Activated CD4-positive, alpha-beta T cell treated with anti-CD3 and anti-CD28 coated beads, Interleukin-2, amount 50 U/mL, for 4 hours (primary cell): ENCODE results near the gene SHROOM3.

Source experiments
- DNase-seq, 2 experiments: peaks; one replicate each; pipeline ENCODE4 v3.0.0-alpha.2; 2020

SHROOM3 gene

DNA sequence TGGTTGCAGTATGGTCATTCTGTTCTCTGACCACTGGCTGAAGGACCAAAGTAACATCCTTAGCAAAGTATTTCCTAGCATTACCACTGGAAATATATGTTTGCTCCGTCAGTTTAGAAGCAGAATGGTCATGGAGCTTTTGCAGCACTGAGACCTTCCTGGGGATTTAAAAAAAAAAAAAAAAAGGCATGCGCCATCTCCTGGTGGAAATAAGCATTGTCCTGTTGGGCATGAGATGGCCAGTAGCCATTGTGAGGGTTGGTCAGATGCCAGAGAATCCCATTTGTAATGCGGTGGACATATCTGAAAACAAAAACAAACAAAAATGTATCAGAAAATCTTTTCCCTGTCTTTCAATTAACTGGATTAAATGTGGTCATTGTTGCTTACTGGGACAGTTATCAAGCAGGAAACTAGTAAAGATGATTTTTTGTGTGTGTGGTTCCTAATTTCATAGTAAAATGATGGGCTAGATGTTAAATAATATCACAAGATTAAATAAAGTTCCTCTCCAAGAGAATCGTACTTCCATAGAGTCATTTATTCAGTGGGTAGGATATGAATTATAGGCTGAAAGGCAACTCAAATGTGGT lies 323.4 kb downstream of the SHROOM3 start:
- no peak for DNase-seq

DNA sequence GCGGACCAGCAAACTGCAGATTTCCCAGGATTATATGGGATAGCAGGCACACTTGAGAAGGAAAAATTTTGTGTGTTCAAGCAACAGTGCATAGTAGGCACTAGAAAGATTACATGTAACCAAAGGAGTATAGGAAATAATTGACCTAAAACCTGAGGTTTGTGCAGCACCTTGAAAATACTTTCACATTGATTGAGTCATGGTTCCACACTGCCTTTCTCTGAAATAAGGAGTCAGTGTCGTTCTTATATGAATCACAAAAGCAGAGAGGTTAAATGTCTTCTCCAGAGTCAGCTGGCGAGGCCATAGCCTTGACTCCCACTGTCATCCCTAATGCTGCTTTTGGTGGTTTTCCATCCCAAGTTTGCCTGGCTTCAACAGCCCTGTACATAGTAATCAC lies 324.0 kb downstream of the SHROOM3 start:
- DNase-seq = no peak

DNA sequence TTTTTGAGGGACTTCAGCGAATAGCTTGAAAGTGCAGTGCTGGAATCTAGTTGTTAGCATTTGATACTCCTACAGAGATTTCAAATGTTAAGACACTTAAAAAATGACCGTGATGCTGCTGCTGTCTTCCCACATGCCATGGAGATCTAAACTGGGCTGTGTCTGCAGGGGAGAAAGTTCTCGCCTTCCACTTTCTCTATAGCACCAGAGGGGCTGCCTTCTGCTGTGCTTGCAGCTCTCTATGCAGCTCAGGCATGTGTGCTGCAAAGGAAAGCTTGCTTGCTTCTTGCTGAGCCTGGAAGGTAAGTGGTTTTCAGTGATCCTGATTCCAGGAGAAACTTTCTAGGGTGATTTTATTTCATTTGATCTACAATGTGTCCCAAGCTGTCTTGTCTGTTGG lies 325.2 kb downstream of the SHROOM3 start:
- DNase-seq = no peak

DNA sequence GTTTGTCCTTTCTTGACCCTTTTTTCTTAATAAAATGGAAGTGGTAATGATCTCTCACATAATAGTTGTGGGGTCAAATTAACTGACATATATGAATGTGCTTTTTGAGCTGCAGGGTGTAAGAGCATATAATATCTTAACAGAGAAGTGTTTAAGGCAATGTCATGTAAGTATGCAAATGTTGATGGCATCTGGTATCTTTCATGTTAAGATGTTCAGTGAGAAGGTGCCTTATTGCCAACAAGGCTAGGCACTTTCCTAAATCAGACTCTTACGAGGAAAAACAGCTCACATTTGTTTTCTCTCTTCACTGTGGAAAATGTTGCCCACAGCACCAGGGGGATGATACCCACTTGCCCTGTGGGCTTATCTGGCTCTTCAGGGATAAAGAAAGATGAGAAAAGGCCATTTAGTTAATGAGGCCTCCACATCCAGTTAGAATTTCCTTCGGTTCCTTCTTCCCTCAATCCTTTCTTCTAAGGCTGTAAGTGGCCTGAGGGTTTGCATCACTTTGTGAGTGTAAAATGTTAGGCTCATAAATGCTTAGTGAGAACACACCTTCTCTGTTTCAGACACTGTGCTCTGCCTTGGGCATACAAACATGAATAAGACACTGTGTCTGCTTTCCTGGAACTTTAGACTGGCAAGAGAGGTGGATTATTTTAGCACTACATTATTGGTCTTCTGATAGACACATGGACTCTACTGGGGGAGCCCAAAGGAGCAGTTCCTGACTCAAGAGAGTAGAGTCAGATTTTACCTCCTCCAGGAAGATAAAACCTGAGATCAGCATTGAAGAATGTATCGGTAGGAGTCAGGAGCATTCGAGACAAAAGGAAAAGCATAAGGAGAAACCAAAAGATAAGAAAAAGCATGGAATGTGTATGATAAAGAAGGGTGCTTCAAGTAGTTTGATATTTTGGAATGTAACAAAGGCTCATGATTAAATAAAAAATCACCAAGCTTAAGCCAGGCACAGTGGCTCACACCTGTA lies 327.4 kb downstream of the SHROOM3 start:
- DNase-seq = no peak

DNA sequence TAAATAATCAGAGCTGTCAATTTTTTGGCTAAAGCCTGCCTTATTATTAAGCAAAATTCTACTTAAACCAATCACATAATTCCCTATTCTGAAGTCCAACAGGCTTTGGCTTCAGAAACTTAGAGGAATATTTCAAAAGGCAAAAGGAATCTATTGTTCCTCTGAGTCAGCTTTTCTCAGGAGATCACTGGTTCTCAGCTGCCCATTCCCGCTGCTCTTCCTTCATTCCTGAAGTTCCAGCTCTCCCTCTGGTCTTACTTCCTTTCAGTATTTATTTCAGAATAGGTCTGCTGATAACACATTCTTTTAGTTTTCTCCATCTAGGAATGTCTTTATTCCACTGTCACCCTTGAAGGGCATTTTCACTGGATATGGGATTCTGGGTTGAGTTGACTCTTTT lies 329.2 kb downstream of the SHROOM3 start:
- DNase-seq = no peak

DNA sequence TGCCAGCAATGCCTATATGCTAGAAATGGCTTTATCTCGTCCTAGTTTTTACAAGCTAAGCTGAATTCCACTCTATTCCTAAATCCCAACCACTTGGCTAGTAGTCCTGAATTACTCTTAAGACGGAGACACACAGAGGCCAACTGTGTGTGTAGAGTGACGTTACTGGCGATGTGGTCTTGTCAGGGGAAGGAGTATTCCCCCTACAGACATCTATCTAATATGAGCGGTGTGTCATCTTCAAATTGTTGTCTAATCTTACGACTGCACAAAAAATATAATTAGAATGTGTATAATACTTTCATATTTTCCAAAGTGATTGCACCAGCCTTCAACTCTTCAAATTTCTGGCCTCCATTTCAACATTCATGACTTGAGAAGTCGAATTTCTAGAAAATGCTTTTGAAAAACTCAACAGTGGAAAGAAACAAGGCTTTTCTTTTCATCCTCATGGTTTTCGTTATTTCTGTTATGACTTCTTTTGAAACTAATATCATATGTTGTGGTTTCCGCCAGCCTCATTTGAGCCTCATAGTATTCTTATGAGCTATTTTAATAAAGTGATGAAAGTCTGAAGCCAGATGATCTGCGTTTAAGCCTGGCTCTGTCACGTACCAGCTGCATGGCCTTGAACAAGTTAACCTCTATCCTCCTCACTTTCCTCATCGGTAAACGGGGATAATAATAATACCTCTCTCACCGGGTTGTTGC lies 330.6 kb downstream of the SHROOM3 start:
- DNase-seq = no peak

DNA sequence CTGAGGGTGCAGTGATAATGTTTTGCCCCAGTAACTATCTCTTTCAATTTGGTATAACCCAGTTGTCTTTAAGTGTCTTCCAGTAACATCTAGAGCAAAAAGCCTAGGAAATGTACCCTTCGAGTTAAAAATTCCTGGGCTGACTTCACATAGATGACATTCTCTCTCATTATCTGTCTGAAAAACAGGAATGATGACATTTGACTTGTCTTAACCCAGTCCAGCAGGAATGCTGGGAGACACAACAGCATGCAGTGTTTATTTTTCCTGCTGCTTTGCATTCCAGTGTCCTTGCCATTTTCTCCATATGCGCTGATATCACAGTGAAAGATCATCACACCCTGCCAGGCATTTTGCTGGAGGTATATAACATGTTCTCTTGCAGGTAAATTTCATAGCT lies 333.0 kb downstream of the SHROOM3 start:
- no peak for DNase-seq

DNA sequence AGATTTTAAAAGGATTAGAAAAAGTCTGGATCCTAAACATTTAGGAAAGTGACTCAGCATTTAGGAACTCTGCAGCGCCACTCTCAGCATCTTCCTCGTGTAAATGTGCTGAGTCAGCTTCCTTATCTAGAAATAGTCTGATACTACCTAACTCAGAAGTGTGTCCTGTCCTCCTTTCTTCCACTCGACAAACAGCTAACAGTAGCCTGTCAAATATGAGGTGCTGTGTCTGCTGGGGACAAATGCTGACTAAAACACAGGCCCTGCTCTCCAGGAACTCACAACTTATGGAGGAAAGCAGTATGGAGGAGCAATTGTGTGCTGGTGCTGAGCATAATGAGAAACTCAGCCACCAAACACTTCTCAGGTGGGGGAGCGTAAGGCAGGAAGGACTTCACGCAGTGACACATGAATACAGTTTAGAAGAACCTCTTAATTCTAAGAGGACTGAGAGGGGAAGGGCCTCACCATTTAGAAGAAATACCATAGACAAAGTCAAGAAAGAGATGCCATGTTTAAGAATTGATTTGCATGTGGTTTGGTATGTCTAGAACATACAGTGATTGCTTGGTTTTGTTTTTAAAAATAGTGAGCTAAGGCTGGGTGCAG lies 337.6 kb downstream of the SHROOM3 start:
- no peak for DNase-seq

DNA sequence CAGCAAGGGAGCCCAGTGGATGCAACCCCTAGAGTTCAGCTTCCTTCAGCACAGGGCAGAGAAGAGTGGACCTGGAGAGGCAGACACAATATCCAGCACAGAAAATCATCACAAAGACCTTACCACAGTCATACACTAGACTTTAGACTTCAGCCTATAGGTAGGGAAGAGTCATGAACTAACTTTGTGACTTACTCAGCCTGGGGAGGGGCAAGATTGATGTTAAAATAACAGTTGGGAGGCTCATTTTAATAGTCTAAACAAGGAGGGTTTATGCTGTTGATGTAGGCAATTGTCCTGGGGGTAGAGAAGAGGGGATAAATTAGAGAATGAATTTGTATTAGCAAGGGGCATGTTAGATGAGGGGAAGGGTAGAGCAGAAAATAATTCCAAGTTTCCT lies 338.7 kb downstream of the SHROOM3 start:
- no peak for DNase-seq

DNA sequence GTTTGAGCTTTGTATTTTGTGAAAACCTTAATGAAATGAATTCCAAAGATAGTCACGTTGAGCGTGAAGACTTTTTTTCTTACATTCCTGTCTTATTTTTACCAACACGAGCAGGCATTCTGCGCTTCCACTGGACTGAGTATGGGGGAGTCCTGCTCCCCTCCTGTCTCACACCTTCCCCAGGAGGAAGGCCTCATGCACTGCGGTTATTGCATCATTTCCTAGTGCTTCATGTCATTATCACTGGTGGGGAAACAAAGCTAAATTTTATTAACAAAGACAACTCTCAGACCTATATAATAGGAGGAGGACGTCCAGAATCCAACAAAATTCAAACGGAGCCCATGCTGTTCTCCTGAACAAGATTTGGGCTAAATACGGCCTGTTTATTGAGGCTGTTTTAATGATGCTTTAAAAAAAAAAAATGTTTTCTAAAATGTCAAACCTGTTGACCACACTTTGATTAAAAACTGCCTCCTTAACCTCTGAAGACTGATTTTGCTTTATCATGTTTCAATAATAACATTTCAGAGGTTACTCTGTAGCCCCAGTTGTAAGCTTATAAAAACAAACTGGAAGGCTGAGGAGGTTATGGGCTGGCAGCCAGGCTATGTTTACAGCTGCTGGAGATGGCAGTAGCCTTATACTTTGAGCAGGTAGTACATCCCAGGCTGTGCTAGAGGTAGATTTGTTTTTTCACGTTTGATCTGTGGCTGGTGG lies 344.9 kb downstream of the SHROOM3 start:
- DNase-seq = no peak

DNA sequence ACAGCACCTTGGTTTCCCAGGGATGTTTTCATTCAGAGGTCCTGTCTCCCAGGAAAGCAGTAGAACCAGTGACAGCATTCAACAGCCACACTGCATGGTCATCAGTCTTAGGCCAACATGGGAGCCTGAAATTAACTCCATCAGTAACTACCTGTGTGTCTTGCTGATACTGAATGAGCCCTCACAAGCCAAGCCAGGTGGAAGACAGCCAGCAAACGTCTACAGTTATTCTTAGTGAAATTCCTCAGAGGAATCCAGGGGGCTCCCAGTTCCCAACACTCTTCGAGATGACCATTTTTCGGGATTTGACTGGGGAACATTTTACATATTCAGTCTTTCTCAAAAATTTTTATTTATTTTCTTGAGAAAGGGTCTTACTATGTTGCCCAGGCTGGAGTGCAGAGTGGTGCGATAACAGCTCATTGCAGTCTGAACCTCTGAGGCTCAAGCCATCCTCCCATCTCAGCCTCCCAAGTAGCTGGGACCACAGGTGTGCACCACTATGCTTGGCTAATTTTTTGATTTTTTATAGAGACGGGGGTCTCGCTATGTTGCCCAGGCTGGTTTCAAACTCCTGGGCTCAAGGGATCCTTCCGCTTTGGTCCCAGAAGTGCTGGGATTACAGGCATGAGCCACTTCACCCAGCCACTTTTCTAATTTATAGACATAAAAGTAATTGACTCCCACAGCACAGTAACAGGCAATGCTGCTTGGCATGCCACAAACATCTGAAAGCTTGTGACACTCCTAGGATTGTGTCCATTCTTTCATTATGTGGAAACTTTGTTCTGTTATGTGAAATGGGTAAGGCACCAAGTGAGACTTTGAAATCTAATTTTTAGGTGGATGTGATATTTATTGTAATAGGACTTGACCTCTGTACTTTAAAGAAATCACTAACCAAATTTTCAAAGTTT lies 346.0 kb downstream of the SHROOM3 start:
- no peak for DNase-seq

DNA sequence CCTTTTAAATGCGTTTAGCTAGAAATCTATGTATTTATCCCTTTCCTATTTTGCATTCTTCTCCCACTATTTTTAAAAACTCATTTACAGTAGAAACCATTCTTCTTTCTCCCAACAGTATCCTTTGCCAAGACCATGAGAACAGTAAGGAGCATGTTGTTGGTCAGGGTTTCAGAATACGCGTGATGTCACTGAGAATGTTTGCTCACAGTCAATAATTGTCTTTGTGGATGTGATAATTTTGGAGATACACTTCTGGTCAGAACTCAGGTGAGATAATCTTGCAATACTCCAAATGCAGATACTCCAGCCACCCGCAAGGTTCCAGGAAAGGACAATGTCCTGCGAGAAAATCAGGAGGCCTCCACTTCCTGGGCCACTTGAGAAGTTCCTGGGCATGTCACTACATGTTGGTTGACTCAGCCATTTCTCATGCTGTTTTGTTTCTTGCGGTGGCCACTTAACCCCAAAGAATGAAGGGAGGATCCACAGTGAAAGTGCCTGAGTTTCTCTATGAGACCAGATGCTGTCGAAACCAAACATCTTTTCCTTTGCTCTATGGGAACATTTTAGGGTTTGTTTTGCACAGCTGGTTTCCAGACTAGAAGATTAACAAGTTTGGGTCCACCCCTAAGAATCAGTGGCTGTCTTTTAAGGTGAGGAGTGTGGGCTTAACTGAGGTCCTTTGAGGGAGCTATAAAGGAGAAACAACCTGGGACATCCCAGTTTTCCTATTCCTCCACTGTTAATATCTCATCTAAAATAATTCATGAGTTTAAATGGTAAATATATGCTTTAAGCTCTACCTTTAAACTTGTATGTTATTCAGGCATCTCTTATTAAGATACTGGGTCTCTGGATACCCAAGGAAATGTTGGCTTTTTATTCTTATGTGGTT lies 346.9 kb downstream of the SHROOM3 start:
- no peak for DNase-seq

DNA sequence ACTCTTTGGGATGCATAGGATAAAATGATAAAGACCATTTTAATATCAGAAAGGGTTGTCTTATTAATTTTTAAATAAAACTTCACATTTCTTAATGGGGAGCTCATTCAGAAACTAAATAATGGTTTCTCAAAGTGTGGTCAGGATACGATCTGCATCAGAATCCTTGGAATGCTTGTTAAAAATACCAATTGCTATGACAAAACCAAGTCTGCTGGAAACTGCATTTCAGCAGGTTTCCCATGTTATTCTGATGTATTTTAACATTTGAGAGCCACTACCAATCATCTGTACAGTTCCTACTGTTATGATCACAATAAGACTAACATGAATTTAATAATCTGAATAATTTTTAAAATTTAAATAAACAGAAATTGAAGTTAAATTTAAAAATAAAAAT lies 347.8 kb downstream of the SHROOM3 start:
- DNase-seq = no peak

DNA sequence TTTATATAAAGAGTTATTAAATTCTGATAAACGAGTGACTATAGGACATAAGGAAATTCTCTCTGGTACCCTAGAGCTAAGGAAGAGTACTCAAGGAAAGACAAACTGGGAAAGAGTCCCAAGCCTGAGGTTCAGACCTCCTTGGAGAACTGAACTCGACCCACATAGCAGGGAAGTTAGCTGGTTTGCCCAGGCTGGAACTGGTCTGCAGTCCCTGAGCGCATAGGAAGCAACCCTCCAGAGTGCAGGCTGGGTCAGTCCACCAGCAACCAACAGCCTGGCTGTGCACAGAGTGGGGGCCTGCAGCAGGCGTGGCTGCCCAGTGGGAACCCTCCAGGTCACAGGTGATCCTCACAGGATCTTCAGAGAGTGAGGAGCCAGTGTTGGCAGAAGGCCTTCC lies 348.8 kb downstream of the SHROOM3 start:
- DNase-seq = no peak

DNA sequence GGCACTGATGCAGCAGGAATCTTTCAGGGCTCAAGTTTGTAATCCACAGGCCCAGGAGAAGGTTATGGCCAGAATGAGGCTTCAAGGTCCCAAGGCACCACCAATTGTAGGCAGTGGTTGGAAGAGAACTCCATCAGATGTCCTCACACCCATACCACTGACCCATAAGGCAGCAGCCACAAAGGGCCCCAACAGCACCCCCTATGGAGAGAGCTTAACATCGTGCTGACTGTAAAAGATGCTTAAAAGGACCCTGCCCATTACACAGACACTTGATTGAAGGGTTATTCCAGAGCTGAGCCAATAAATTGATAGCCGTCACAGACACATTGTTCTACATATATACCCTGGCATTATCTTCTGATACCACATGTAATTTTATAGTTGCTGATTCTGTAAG lies 349.2 kb downstream of the SHROOM3 start:
- no peak for DNase-seq

DNA sequence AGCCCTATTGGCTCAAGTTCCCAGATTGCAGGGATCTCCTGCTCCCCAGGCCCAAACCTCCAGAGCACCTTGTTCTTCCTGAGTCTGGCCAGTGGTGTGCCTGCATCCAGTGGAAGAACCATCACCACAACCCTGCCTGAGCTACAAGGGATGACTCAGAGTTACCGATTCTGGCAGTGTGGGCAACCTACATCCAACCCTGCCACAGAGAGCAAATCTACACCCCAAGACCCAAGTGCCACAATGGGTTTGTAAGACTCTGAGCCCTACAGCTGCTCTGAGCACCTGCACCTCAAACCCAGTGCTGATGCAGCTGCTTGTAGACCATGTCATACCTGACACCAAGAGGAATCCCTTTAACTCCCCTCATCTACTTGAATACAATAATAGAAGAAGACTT lies 352.9 kb downstream of the SHROOM3 start:
- no peak for DNase-seq

DNA sequence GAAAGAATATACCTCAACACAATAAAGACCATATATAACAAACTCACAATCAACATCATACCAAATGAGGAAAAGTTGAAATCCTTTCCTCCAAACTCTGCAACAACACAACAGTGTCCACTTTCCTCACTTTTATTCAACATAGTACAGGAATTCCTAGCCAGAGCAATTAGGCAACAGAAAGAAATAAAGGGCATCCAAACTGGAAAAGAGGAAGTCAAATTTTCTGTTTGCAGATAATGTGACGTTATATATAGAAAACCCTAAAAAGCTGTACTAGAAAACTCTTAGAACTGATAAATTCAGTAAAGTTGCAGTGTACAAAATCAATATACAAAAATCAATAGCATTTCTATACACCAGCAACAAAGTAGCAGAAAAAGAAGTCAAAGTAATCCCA lies 355.3 kb downstream of the SHROOM3 start:
- DNase-seq = no peak

DNA sequence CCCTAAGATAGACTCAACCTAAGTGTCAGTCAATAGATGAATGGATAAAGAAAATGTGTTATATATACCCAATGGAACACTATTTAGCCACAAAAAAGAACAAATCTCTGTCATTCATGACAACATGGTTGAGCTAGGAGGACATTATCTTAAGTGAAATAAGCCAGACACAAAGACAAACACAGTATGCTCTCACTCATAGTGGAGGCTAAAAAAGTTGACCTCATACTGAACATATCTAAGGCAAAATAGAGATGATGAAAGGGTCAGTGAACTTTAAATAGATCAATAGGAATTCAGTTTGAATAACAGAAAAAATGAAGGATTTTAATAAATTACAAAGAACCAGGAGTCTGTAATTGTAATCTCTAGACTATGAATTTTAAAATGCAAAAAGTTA lies 356.4 kb downstream of the SHROOM3 start:
- DNase-seq = no peak

DNA sequence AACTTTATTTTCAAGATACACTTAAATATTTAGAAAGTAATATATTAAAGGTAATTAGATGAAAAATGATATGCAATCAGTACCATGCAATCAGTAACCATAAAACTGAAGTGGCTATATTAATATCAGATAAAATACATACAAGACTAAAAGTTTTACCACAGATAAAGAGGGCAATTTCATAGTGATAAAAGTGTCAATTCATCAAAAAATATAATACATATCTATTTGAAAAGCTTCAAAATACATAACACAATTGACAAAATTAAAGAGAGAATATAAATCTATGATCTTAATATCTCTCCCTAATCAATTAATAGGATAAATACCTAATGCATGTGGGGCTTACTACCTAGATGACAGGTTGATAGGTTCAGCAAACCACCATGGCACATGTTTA lies 357.4 kb downstream of the SHROOM3 start:
- no peak for DNase-seq

DNA sequence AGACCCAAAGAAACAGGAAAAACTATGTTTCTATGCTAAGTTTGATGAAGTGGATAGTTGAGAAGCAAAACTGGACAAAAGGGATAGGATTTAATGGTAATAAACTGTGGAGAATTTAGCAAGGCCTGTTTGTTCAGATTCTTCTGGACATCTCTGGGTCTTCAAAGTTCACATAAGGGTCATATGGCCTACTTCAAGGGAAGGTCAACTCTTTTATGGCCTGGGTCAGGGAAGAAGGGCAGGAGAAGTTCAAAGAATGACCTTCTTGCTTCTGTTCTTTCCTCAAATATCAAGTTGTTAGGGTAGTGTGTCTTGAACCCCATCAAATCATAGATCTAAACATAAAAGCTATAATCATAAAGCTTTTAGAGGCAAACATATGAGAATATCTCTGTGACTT lies 360.2 kb downstream of the SHROOM3 start:
- no peak for DNase-seq

DNA sequence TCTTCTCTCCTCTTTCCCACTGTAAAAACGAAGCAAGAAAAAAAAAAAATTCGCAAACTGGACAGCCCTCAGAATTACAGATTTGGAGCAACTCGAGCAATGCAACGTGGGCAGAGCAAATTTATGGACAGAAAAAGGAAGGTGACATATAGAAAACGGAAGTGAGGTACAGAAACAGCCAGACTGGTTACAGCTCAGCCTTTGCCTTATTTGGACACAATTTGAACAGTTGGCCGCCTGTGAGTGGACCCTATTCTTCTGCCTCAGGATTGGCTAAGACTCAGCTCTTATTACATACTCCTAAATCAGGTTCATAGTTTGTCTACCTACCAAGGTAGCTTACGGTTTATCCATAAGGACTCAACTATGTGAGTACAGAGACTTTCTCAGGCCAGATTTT lies 364.1 kb downstream of the SHROOM3 start:
- DNase-seq = no peak
